NCI-H526 treated with DMSO at 0.1 percent for 48 hours (cell line): ENCODE data around the gene CTDP1.
"Not testable (repeated sequence)": the region's sequence is repeated elsewhere in the genome, so short reads cannot be mapped to it uniquely, and the experiment has no call there.

Experiments used
- DNase-seq: peaks from one replicate; lab custom pipeline; 2025; lab: John Stamatoyannopoulos, UW

The CTDP1 gene

GRCh38 chr18:79744625-79745024, 65.0 kb downstream of the CTDP1 start:
- no peak for DNase-seq

- no peak for DNase-seq
Measured at GRCh38 chr18:79746730-79747129, 67.1 kb downstream of the CTDP1 start.

- no peak for DNase-seq
Measured at GRCh38 chr18:79747156-79747845, 67.7 kb downstream of the CTDP1 start.

GRCh38 chr18:79748321-79749180, 68.9 kb downstream of the CTDP1 start:
- DNase-seq, result no peak

- DNase-seq, result no peak
Measured at GRCh38 chr18:79749251-79750191, 69.9 kb downstream of the CTDP1 start.

GRCh38 chr18:79750980-79751571, 71.5 kb downstream of the CTDP1 start:
- no peak for DNase-seq

- DNase-seq, result not testable (repeated sequence)
Measured at GRCh38 chr18:79751918-79752578, 72.4 kb downstream of the CTDP1 start.

- DNase-seq, result not testable (repeated sequence)
Measured at GRCh38 chr18:79752946-79753345, 73.3 kb downstream of the CTDP1 start.

GRCh38 chr18:79753391-79753851, 73.8 kb downstream of the CTDP1 start:
- no peak for DNase-seq

GRCh38 chr18:79754022-79754761, 74.6 kb downstream of the CTDP1 start:
- no peak for DNase-seq

- DNase-seq, result no peak
Measured at GRCh38 chr18:79754831-79755351, 75.3 kb downstream of the CTDP1 start.

GRCh38 chr18:79755496-79756142, 76.0 kb downstream of the CTDP1 start:
- no peak for DNase-seq

- DNase-seq, result no peak
Measured at GRCh38 chr18:79756143-79756500, 76.5 kb downstream of the CTDP1 start.

GRCh38 chr18:79756826-79757225, 77.2 kb downstream of the CTDP1 start:
- no peak for DNase-seq

- DNase-seq, result no peak
Measured at GRCh38 chr18:79760348-79760747, 80.7 kb downstream of the CTDP1 start.

- no peak for DNase-seq
Measured at GRCh38 chr18:79760881-79761280, 81.3 kb downstream of the CTDP1 start.

GRCh38 chr18:79763407-79763806, 83.8 kb downstream of the CTDP1 start:
- DNase-seq, result no peak

GRCh38 chr18:79764131-79764530, 84.5 kb downstream of the CTDP1 start:
- DNase-seq, result no peak

GRCh38 chr18:79765491-79766245, 86.1 kb downstream of the CTDP1 start:
- DNase-seq, result no peak
